OCI-LY3 (cell line): ENCODE data around the gene LCNL1.

ENCODE experiments used
- H2AFZ ChIP-seq: fragments of 200-600, 300-600 bp; shearing (Covaris generic); 2 replicates; pipeline ENCODE4 v1.6.0; 2014; ENCODE audit warnings: antibody characterized with exemption, low read depth, low read length
- H3K27ac ChIP-seq: fragments of 200-600, 300-600 bp; sonication (generic); 2 replicates; pipeline ENCODE4 v1.5.1; 2014; ENCODE audit warnings: mild to moderate bottlenecking, low read length, moderate library complexity, mixed read lengths
- H3K27me3 ChIP-seq: fragments of 200-600, 300-600 bp; sonication (generic); 2 replicates; pipeline ENCODE4 v1.6.1; 2014; ENCODE audit warnings: low read depth, low read length, mixed read lengths
- H3K36me3 ChIP-seq: fragments of 200-600, 300-600 bp; sonication (generic); replicated peaks from 2 replicates; pipeline ENCODE3; 2014; ENCODE audit warnings: low read depth, low read length, mixed read lengths
- H3K4me1 ChIP-seq: fragments of 300-600, 200-600 bp; sonication (generic); 2 replicates; pipeline ENCODE4 v1.6.1; 2014; ENCODE audit warnings: low read length, mixed read lengths
- H3K4me2 ChIP-seq: fragments of 200-600, 300-600 bp; sonication (generic); 2 replicates; pipeline ENCODE4 v1.6.1; 2014; ENCODE audit warnings: low read length, mixed read lengths
- H3K4me3 ChIP-seq: fragments of 300-600, 200-600 bp; sonication (generic); 2 replicates; pipeline ENCODE4 v1.5.1; 2014; ENCODE audit warnings: antibody characterized with exemption, mild to moderate bottlenecking, low read length, moderate library complexity
- H3K79me2 ChIP-seq: fragments of 300-600, 200-600 bp; shearing (Covaris generic); 2 replicates; pipeline ENCODE4 v1.6.1; 2014; ENCODE audit warnings: mild to moderate bottlenecking, low read length, mixed read lengths
- H3K9ac ChIP-seq: fragments of 300-600, 200-600 bp; shearing (Covaris generic); 2 replicates; pipeline ENCODE4 v1.6.0; 2014; ENCODE audit warnings: mild to moderate bottlenecking, low read length, moderate library complexity
- H3K9me3 ChIP-seq: fragments of 200-600, 300-600 bp; shearing (Covaris generic); 2 replicates; pipeline ENCODE4 v1.6.1; 2014; ENCODE audit warnings: low read length, mixed read lengths; ENCODE audit not compliant: insufficient read depth
- H4K20me1 ChIP-seq: fragments of 200-600, 300-600 bp; sonication (generic); 2 replicates; pipeline ENCODE4 v1.6.1; 2016; ENCODE audit warnings: low read length, mixed read lengths; ENCODE audit not compliant: insufficient read depth
- EZH2phosphoT487 ChIP-seq: fragments of 200-600 bp; shearing (Covaris generic); IDR thresholded peaks from 2 replicates; pipeline ENCODE4 v1.6.1; 2018; ENCODE audit warnings: antibody characterized with exemption, mixed run types, low read depth
- TF ChIP-seq, protein P1 (sequence below): fragments of 200-600, 300-600 bp; sonication (generic); IDR thresholded peaks from 2 replicates; pipeline ENCODE4 v1.5.1; 2014; ENCODE audit warnings: antibody characterized with exemption, low read length, low read depth

LCNL1 gene

DNA sequence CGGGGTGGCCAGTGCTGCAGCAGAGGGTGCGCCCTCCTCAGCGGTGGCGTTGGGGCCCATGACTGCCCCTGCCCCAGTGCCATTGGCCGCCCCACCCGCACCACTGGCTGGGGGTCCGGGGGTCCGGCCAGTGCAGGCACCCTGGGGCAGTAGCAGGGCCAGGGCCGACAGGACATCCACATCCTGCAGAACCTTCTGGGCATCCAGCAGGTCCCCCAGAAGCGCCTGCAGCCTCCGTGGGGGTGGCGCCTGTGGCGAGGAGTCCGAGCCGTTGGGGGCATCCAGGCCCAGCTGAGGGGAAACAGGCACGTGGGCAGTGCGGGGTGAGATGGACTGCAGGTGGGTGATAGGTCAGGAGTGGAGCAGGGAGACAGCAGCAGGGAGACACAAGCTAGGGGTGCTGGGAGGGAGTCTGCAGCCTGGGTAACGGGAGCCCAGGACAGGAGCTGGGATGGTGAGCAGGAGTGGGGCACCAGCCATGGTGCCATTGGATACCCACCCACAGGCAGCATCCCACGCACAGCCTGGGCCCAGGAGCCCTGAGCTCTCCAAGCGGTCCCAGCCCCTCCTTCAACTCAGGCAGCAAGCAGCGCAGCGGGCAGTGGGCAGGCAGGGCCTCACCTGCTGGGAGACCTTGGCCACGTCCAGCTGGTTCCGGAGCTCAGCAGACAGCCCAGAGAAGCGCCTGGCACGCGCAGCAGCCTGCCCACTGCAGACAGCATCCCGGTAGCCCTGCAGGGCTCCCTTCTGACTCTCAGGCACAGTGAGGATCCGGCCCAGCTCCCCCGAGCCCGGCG lies 38.2 kb downstream of the LCNL1 start:
- no peak overlapping the region for H3K9ac ChIP-seq
- no peaks in the 10 kb centered on the region for H3K9me3 ChIP-seq
- H3K36me3 ChIP-seq = no peaks in the 10 kb centered on the region
- H3K79me2 ChIP-seq = no peaks in the 10 kb centered on the region
- no peak overlapping the region for H2AFZ ChIP-seq
- no peak overlapping the region for H3K4me3 ChIP-seq
- H4K20me1 ChIP-seq = no peaks in the 10 kb centered on the region
- TF ChIP-seq EZH2phosphoT487 = no peak
- TF ChIP-seq, protein P1, sequence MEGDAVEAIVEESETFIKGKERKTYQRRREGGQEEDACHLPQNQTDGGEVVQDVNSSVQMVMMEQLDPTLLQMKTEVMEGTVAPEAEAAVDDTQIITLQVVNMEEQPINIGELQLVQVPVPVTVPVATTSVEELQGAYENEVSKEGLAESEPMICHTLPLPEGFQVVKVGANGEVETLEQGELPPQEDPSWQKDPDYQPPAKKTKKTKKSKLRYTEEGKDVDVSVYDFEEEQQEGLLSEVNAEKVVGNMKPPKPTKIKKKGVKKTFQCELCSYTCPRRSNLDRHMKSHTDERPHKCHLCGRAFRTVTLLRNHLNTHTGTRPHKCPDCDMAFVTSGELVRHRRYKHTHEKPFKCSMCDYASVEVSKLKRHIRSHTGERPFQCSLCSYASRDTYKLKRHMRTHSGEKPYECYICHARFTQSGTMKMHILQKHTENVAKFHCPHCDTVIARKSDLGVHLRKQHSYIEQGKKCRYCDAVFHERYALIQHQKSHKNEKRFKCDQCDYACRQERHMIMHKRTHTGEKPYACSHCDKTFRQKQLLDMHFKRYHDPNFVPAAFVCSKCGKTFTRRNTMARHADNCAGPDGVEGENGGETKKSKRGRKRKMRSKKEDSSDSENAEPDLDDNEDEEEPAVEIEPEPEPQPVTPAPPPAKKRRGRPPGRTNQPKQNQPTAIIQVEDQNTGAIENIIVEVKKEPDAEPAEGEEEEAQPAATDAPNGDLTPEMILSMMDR = no peak
- H3K4me1 ChIP-seq = peaks cover 5% of the 10 kb centered on the region; the same call in 1 of the 2 replicates
- no peaks in the 10 kb centered on the region for H3K27me3 ChIP-seq
- H3K4me2 ChIP-seq = no peak overlapping the region
- H3K27ac ChIP-seq = no peak overlapping the region

DNA sequence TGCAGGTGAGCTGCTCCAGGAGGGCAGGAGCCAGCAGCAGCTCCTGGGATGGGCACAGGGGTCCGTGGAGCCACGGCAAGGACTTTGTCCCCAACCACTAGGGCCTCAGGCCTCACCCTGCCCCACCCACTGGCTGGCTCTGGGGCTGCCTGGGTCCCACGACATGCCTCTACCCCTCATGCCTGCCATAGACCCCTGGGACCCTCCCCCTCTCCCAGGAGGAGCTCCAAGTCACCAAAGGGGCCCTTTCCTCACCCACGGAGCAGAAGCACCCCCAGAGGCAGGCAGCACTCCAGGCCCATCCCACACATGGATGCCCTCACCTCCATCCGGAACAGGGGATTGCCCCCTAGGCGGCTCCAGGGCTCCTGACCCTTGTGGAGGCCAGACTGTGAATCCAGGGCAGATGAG lies 38.8 kb downstream of the LCNL1 start:
- no peaks in the 10 kb centered on the region for H3K36me3 ChIP-seq
- no peaks in the 10 kb centered on the region for H3K9me3 ChIP-seq
- H3K9ac ChIP-seq = no peak overlapping the region
- H3K4me1 ChIP-seq = peaks cover 6% of the 10 kb centered on the region; the same call in 1 of the 2 replicates
- no peaks in the 10 kb centered on the region for H3K27me3 ChIP-seq
- no peak overlapping the region for H3K4me2 ChIP-seq
- H3K27ac ChIP-seq = no peak overlapping the region
- H2AFZ ChIP-seq = no peak overlapping the region
- no peak for TF ChIP-seq EZH2phosphoT487
- TF ChIP-seq, protein P1 = no peak
- H3K4me3 ChIP-seq = no peak overlapping the region
- H4K20me1 ChIP-seq = no peaks in the 10 kb centered on the region
- H3K79me2 ChIP-seq = no peaks in the 10 kb centered on the region

DNA sequence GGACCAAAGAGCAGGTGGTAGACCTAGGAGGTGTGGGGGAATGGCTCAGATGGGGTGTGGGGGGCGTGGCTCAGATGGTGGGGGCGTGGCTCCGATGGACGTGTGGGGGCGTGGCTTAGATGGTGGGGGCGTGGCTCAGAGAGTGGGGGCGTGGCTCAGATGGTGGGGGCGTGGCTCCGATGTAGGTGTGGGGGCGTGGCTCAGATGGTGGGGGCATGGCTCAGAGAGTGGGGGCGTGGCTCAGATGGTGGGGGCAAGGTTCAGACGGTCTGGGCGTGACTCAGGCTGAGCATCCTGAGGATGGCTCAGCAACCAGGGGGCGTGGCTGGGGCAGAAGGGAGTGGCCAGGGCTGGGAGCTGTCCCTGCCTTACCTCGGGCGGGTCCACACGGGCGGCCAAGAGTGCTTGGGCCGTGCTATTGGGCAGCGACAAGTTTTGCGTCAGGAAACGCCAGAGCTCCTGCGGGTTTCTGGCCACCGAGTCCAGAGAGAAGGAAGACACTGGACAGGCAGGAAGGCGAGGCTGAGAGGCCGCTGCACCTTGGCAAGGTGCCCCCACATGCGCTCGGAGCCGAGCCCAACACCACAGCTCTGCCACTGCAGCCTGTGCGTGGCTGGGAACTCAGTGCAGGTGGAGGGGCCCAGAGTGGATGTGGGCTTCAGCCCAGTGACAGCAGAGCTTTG lies 39.3 kb downstream of the LCNL1 start:
- Histone ChIP-seq H3K4me3 (no peak overlapping the region), H2AFZ (no peak overlapping the region), H3K9ac (no peak overlapping the region), H3K27ac (no peak overlapping the region), H3K4me1 (peaks cover 6% of the 10 kb centered on the region; the same call in 1 of the 2 replicates), H3K9me3 (no peaks in the 10 kb centered on the region), H3K79me2 (no peaks in the 10 kb centered on the region), H4K20me1 (no peaks in the 10 kb centered on the region), H3K27me3 (peaks cover 1% of the 10 kb centered on the region), H3K36me3 (no peaks in the 10 kb centered on the region), H3K4me2 (no peak overlapping the region)
- TF ChIP-seq EZH2phosphoT487 = no peak
- TF ChIP-seq, protein P1 = no peak

DNA sequence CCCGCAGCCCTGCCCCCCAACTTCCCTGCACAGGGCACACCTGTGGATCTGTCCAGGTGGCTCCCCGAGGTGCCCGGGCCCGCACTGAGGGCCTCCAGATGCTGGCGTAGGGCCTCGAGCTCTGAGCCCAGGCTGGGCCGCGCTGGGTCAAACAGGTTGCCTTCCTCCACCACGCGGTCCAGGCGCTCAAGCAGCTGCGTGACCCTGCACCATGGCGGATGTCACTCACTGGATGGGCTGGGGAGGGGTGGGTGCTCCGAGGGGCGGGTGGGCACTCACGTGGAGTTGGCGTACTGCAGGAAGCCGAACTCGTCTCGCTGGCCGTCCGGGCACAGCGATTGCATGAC lies 39.8 kb downstream of the LCNL1 start:
- Histone ChIP-seq H3K4me1 (peaks cover 10% of the 10 kb centered on the region; the same call in 1 of the 2 replicates), H3K4me3 (no peak overlapping the region), H3K79me2 (no peaks in the 10 kb centered on the region), H3K36me3 (no peaks in the 10 kb centered on the region), H3K9ac (no peak overlapping the region), H2AFZ (no peak overlapping the region), H3K27ac (no peak overlapping the region), H3K9me3 (no peaks in the 10 kb centered on the region), H3K4me2 (no peak overlapping the region), H4K20me1 (no peaks in the 10 kb centered on the region), H3K27me3 (peaks cover 6% of the 10 kb centered on the region)
- TF ChIP-seq, protein P1 = no peak
- no peak for TF ChIP-seq EZH2phosphoT487
